T1000 (cell line): ENCODE data around the gene SPG11.
"Not testable (repeated sequence)": the region's sequence is repeated elsewhere in the genome, so short reads cannot be mapped to it uniquely, and the experiment has no call there.

Source experiments
- DNase-seq: peaks from one replicate; lab custom pipeline; 2025; ENCODE audit warnings: mixed read lengths; lab: John Stamatoyannopoulos, UW

The SPG11 gene

DNA sequence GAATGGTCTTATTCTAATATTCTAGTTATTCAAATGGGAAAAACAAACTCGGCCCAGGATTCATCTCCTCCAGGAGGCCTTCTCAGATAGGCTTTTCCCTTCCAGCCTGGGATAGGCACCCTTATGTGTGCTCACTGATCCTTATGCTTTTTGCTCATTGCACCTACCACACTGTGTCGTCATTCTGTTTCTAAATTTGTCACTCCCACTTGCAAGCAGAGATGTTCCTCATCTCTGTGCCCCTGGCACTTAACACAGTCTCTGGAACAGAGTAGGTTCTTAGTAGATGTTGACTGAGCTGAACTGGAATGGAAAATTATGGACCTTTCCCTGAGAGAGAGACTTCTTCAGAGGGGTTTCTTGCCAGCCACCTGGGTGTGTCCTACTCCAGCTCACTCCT is 18.7 kb upstream of the SPG11 start:
- no peak for DNase-seq

GRCh38 chr15:44676676-44677075 is 13.2 kb upstream of the SPG11 start:
- no peak for DNase-seq

- DNase-seq: no peak
Observed at GRCh38 chr15:44675911-44676310, 12.4 kb upstream of the SPG11 start.

DNA sequence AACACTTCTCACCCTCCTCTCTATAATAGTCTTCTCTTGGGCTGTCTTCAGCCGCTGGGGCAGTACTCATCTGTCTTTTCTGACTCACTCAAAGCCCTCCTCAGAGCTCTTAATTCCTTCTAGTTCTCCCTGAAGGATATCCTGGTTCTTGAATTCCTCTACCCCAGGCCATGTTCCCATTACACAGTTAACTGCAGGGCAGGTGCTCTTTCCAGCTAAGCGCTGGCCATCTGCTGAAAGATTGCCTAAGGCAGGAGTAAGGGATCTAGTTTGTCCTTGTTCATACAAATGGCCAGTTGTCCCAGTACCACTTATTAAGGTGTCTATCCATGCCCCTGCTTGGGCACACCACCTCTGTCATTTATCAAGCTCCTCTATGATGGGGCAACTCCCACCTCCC is 10.2 kb upstream of the SPG11 start:
- no peak for DNase-seq

DNA sequence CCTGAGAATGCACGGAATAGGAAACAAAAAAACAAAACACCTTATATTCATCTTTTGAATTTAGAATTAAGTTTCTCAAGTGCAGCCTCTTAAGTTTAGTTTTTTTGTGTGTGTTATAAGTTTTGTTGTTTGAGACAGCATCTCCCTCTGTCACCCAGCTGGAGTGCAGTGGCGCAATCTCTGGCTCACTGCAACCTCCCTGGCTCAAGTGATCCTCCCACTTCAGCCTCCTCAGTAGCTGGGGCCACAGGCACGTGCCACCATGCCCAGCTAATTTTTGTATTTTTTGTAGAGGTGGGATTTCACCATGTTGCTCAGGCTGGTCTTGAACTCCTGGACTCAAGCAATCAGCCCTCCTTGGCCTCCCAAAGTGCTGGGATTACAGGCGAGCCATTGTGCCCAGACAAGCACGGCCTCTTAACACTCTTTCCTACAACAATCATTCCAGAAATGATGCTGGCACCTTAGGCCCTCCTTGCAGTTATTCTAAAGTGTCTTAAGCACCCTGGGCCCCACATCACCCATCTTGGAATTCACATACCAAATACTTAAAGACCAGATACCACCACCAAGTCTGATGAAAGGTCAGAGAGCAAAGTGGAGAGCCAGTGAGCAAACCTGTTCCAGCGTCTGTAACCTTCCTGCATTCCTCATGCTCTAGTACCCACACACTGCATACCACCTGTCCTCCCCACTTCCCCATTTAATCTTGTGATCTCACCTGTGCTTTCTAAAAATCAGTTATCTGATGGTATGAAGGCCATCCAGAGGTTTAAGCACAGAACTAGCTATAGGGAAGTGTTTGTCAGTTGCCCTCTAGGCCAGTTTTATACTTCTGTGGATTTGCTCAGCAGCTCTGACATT is 6.9 kb upstream of the SPG11 start:
- DNase-seq: no peak

GRCh38 chr15:44668921-44669320 is 5.5 kb upstream of the SPG11 start:
- DNase-seq: no peak

GRCh38 chr15:44667039-44667360 is 3.5 kb upstream of the SPG11 start:
- no peak for DNase-seq

DNA sequence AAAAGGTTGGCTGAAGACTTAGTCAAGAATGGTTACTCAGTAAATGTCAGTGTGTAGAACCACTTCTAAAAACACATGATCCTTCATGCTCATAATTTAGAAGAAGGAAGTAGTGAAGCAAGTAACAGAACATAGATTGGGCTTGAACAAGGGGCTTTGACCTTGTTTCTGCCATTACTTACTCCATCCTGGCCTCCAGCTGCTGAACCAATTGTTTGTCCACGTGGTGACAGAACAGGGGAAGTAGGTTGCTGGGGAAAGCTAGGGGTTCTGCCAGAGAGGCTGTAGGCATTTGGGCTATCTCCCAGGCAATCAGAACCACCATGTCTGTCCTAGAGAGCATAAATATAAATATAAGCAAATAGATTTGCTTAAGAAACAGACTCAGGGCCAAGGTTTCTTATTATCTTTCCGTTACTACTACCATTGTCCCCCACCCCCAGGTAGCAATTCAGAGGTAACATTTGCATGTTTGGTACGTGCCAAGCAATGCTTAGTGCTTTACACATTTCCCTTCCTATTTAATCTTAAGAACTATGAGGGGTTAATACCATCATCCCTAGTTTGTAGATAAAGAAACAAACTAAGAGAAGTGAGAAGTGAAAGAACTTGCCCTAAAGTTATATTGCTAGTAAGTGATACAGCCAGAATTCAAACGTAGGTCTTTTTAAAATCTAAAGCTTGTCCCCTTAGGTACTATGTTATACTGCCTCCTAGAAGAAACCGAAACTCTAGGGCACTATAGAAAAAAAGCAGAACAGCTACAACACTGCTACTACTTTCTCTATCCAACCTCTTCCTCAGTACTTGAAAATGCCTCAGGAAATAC is 3.0 kb upstream of the SPG11 start:
- DNase-seq: no peak

GRCh38 chr15:44662478-44663409 is 718 bp downstream of the SPG11 start:
- DNase-seq: peak; percentile 20

DNA sequence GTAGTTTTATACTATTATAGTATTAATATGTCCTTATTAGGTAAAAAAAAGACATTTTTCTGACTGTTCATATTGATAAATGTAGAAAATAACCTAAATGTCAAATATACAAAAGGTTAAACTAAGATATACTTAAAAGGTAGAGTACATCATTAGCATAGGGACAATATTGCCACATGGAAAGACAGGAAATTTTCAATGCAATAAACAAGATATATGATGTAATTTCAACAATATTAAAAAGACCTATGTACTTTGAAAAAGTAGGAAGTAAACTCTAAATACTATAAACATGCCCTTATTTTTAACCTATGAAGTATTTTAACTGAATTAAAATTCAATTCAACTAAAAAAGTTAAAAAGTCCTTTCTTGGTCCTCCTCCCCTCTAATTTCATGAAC is 1.9 kb downstream of the SPG11 start:
- DNase-seq: no peak

DNA sequence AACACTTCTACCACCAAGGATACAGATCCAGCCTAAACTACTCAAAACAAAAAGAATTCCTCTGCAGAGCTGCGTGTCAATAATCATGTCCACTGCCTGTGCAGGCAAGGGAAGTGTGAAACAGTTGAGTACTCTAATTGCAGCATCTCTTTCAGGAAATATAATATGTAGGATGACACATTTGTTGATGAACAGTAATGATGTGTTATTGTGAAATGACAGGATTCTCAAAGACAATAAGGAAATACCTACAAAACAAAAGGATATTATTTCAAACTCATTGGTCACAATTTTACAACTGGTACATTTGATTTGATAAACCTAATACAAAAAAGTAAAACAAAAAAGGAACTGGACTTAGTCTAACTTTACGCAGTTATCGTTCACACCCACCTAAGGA is 4.4 kb downstream of the SPG11 start:
- DNase-seq: no peak

- DNase-seq: no peak
Observed at GRCh38 chr15:44657378-44657777, 6.1 kb downstream of the SPG11 start.

- DNase-seq: no peak
Observed at GRCh38 chr15:44656913-44657312, 6.5 kb downstream of the SPG11 start.

- DNase-seq: no peak
Observed at GRCh38 chr15:44656298-44656697, 7.2 kb downstream of the SPG11 start.

DNA sequence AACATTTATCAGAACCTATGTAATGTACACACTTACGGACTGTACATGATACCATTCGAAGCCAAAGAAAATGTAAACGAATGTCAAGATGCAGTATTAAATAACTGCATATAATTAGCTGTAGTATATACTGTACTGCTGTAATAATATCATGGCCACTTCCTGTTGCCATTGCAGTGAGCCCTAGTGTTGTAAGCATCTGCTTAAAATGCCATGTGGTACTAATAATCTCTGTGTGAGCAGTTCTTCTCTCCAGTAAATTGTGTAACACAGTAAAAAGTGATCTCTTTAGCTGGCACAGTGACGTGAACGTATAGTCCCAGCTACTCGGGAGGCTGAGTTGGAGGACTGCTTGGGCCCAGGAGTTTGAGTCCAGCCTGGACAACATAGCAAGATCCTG is 8.6 kb downstream of the SPG11 start:
- no peak for DNase-seq

- no peak for DNase-seq
Observed at GRCh38 chr15:44647637-44648036, 15.8 kb downstream of the SPG11 start.

DNA sequence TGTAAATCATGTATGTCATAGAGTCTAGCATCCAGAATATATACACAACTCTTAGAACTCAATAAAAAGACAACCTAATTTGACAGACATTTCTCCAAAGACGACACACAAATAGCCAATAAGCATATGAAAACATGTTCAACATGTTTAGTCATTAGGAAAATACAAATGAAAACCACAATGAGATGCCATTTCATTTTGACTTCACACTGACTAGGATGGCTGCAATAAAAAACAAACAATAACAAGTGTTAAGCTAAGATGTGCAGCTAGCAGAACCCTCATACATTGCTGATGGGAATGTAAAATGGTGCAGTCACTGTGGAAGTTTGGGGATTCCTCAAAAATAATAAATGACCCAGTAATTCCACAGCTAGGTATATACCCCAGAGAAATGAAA is 16.4 kb downstream of the SPG11 start:
- no peak for DNase-seq

- DNase-seq: no peak
Observed at GRCh38 chr15:44646460-44646859, 17.0 kb downstream of the SPG11 start.

- DNase-seq: no peak
Observed at GRCh38 chr15:44641651-44642050, 21.8 kb downstream of the SPG11 start.

GRCh38 chr15:44636976-44637375 is 26.5 kb downstream of the SPG11 start:
- DNase-seq: no peak

GRCh38 chr15:44633603-44634002 is 29.9 kb downstream of the SPG11 start:
- DNase-seq: no peak

- DNase-seq: not testable (repeated sequence)
Observed at GRCh38 chr15:44625286-44625685, 38.2 kb downstream of the SPG11 start.
